Glutamatergic neuron (in vitro differentiated cells): ENCODE results near the gene OR6B3. TPM values are rescaled to one million over a fixed set of nuclear protein-coding genes. Genes with fewer than 3 reads are reported as not detected.

Source experiments
- DNase-seq: peaks from one replicate; pipeline ENCODE4 v3.0.0; 2022
- H3K27ac Mint-ChIP-seq: one replicate; pipeline ENCODE4 v1.8.0; 2020; ENCODE audit warnings: mild to moderate bottlenecking, mixed read lengths, inconsistent platforms; ENCODE audit not compliant: unreplicated experiment
- H3K27me3 Mint-ChIP-seq: one replicate; pipeline ENCODE4 v1.8.0; 2020; ENCODE audit warnings: mild to moderate bottlenecking, moderate library complexity, mixed read lengths, inconsistent platforms; ENCODE audit not compliant: unreplicated experiment
- H3K36me3 Mint-ChIP-seq: one replicate; pipeline ENCODE4 v1.8.0; 2020; ENCODE audit warnings: mild to moderate bottlenecking, mixed read lengths, inconsistent platforms; ENCODE audit not compliant: unreplicated experiment
- H3K4me1 Mint-ChIP-seq: one replicate; pipeline ENCODE4 v1.8.0; 2020; ENCODE audit warnings: mild to moderate bottlenecking, low read depth, mixed read lengths, inconsistent platforms; ENCODE audit not compliant: unreplicated experiment
- H3K4me3 Mint-ChIP-seq: one replicate; pipeline ENCODE4 v1.8.0; 2020; ENCODE audit warnings: mild to moderate bottlenecking, mixed read lengths, inconsistent platforms; ENCODE audit not compliant: unreplicated experiment
- H3K9me3 Mint-ChIP-seq: one replicate; pipeline ENCODE4 v1.8.0; 2020; ENCODE audit warnings: mild to moderate bottlenecking, moderate library complexity, mixed read lengths, inconsistent platforms; ENCODE audit not compliant: unreplicated experiment
- CTCF ChIP-seq: fragments of 200-600 bp; sonication (generic); IDR thresholded peaks from one replicate; pipeline ENCODE4 v1.5.0; 2021; ENCODE audit not compliant: partially characterized antibody, unreplicated experiment
- total RNA-seq: library from RNA; stranded (reverse); fragmentation: NEBNext Ultra II Directional; extraction: Animal tissue kit (Norgen Biotek cat#: 25700); gene quantifications from one replicate; pipeline ENCODE4 v1.2.1, GENCODE V29; 2021; ENCODE audit not compliant: unreplicated experiment

OR6B3 gene
- total RNA-seq, 1 donor from 2014 or later: not detected

GRCh38 chr2:240056678-240057077, 3.4 kb upstream of the OR6B3 start:
- Mint-ChIP-seq H3K36me3 (no peaks in the 10 kb centered on the region), H3K4me3 (no peak overlapping the region), H3K4me1 (peaks cover 2% of the 10 kb centered on the region), H3K27ac (no peak overlapping the region), H3K27me3 (peaks cover 10% of the 10 kb centered on the region), H3K9me3 (peaks cover 10% of the 10 kb centered on the region)
- no peak for DNase-seq
- no peak for TF ChIP-seq CTCF

DNA sequence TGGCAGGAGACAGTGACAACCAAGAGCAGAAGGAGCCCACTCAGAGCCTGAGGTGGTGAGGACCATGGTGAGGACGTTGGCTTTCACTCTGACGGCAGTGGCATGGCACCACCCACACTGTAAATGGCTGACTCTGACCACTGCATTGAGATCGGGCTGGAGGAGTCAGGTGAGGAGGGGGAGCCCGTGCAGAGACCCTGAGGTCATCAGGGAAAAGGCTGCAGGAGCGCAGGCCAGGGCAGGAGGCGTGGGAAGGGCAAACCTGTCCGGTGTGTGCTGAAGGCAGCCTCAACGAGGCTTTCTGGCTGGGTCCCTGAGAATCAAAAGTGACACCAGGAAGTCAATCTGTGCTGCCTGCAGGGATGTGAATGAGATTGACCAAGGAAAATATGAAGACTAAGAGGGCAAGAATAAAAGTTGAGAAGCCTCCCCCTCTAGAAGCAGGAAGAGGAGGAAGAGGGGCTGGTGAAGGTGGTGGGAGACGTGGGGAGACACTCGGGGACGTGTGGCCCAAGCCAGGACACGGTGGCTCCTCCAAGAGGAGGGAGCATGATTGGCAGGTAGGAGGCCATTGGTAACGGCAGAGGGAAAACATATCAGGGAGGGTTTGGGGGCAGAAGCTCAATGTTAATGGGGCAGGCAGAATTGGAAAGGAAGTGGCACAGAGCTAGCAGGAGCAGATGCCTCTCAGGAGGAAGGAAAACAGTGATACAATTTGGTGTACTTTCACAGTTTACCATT, 2.0 kb upstream of the OR6B3 start:
- Mint-ChIP-seq H3K4me1 (peaks cover 2% of the 10 kb centered on the region), H3K27me3 (peaks cover 10% of the 10 kb centered on the region)

GRCh38 chr2:240052524-240052923, 797 bp downstream of the OR6B3 start:
- no peak for TF ChIP-seq CTCF
- Mint-ChIP-seq H3K27ac (no peak overlapping the region), H3K4me3 (no peak overlapping the region), H3K36me3 (no peaks in the 10 kb centered on the region), H3K9me3 (peaks cover 10% of the 10 kb centered on the region), H3K27me3 (peaks cover 10% of the 10 kb centered on the region), H3K4me1 (peaks cover 2% of the 10 kb centered on the region)
- no peak for DNase-seq

More for the DNA sequence above, 2.0 kb upstream of the OR6B3 start:
- peaks cover 10% of the 10 kb centered on the region for H3K9me3 Mint-ChIP-seq
- TF ChIP-seq CTCF: no peak
- H3K27ac Mint-ChIP-seq: no peak overlapping the region
- DNase-seq: no peak
- H3K36me3 Mint-ChIP-seq: no peaks in the 10 kb centered on the region
- no peak overlapping the region for H3K4me3 Mint-ChIP-seq

DNA sequence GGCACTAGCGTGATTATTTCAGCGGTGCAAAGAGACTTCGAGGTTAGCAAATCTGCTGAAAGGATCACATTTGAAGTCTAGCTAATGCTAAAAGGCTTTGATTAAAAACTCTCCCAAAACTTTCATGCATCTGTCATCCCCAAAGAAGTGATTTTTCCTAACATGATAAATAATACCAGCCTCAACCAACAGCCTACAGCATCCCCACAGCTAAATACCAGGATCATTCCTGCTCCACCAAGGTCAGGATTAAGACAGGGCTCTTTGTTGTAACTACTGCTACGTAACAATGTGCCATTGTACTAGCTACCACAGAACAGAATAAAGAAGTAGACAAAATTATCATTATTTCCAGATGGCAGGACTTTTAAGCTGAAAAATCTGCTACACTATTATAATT, 1.6 kb downstream of the OR6B3 start:
- H3K4me1 Mint-ChIP-seq: peaks cover 2% of the 10 kb centered on the region
- H3K27me3 Mint-ChIP-seq: peaks cover 10% of the 10 kb centered on the region
- peaks cover 10% of the 10 kb centered on the region for H3K9me3 Mint-ChIP-seq
- no peaks in the 10 kb centered on the region for H3K36me3 Mint-ChIP-seq
- DNase-seq: no peak
- no peak for TF ChIP-seq CTCF
- no peak overlapping the region for H3K4me3 Mint-ChIP-seq
- no peak overlapping the region for H3K27ac Mint-ChIP-seq

- no peak for DNase-seq
- Mint-ChIP-seq H3K4me1 (peaks cover 2% of the 10 kb centered on the region), H3K9me3 (peaks cover 2% of the 10 kb centered on the region), H3K36me3 (no peaks in the 10 kb centered on the region), H3K27ac (no peak overlapping the region), H3K4me3 (no peak overlapping the region), H3K27me3 (peaks cover 8% of the 10 kb centered on the region)
- TF ChIP-seq CTCF: no peak
Measured at GRCh38 chr2:240050278-240050677, 3.0 kb downstream of the OR6B3 start.
